Measurements from ENCODE around the gene ANKH.

GRCh38 chr5:14699159-14699558, 172.4 kb downstream of the ANKH start:
- TF ChIP-seq, protein P1, sequence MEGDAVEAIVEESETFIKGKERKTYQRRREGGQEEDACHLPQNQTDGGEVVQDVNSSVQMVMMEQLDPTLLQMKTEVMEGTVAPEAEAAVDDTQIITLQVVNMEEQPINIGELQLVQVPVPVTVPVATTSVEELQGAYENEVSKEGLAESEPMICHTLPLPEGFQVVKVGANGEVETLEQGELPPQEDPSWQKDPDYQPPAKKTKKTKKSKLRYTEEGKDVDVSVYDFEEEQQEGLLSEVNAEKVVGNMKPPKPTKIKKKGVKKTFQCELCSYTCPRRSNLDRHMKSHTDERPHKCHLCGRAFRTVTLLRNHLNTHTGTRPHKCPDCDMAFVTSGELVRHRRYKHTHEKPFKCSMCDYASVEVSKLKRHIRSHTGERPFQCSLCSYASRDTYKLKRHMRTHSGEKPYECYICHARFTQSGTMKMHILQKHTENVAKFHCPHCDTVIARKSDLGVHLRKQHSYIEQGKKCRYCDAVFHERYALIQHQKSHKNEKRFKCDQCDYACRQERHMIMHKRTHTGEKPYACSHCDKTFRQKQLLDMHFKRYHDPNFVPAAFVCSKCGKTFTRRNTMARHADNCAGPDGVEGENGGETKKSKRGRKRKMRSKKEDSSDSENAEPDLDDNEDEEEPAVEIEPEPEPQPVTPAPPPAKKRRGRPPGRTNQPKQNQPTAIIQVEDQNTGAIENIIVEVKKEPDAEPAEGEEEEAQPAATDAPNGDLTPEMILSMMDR (CRISPR knock-in tag; IDR thresholded peaks at IDR 0.05) = no peak
- TF ChIP-seq ZNF589 (CRISPR knock-in tag; conservative IDR thresholded peaks at IDR 0.05) = no peak
- TF ChIP-seq FOXA1 (IDR thresholded peaks at IDR 0.05) = no peak
- TF ChIP-seq FOXA1 (CRISPR knock-in tag; IDR thresholded peaks at IDR 0.05) = no peak
- TF ChIP-seq HINFP (CRISPR knock-in tag; IDR thresholded peaks at IDR 0.05; ENCODE audit: low read depth) = no peak
- no peak for TF ChIP-seq CHD2 (IDR thresholded peaks at IDR 0.05; ENCODE audit: low read depth, low read length)
